GM10266 (cell line): ENCODE measurements around the gene SPTLC3.

ENCODE experiments used
- DNase-seq: peaks from one replicate; pipeline ENCODE4 v3.0.0; 2012; ENCODE audit errors: extremely low spot score
- CTCF ChIP-seq: IDR thresholded peaks from 2 replicates; pipeline ENCODE4 v1.5.1; 2012; ENCODE audit warnings: mild to moderate bottlenecking, low read depth; ENCODE audit not compliant: control insufficient read depth, insufficient read depth; ENCODE audit errors: missing control alignments

The SPTLC3 gene

GRCh38 chr20:13130707-13131103 is 121.9 kb downstream of the SPTLC3 start:
- no peak for TF ChIP-seq CTCF

GRCh38 chr20:13131688-13132087 is 122.9 kb downstream of the SPTLC3 start:
- TF ChIP-seq CTCF, result no peak
- DNase-seq, result no peak

More at GRCh38 chr20:13130707-13131103, 121.9 kb downstream of the SPTLC3 start:
- DNase-seq, result no peak

GRCh38 chr20:13139459-13140150 is 130.8 kb downstream of the SPTLC3 start:
- DNase-seq, result no peak
- TF ChIP-seq CTCF, result no peak

- no peak for DNase-seq
Measured at GRCh38 chr20:13140201-13140600, 131.4 kb downstream of the SPTLC3 start.

GRCh38 chr20:13140775-13141174 is 132.0 kb downstream of the SPTLC3 start:
- no peak for TF ChIP-seq CTCF
- DNase-seq, result no peak

More at GRCh38 chr20:13140201-13140600, 131.4 kb downstream of the SPTLC3 start:
- TF ChIP-seq CTCF, result no peak

- DNase-seq, result no peak
- TF ChIP-seq CTCF, result no peak
Measured at GRCh38 chr20:13141546-13141945, 132.8 kb downstream of the SPTLC3 start.

GRCh38 chr20:13142143-13142542 is 133.4 kb downstream of the SPTLC3 start:
- no peak for DNase-seq
- no peak for TF ChIP-seq CTCF
